Stimulated activated naive CD8-positive, alpha-beta T cell treated with anti-CD3 and anti-CD28 coated beads, Interleukin-15, Interleukin-2, amounts not matched to agents 100 ng/mL and 50 ng/mL, for 24 hours (primary cell): ENCODE data around the gene ARPC5L.

ENCODE experiments used
- H3K27ac Mint-ChIP-seq: one replicate; pipeline ENCODE4 v1.8.0; 2021; ENCODE audit warnings: mild to moderate bottlenecking, mixed read lengths
- H3K27me3 Mint-ChIP-seq: one replicate; pipeline ENCODE4 v1.8.0; 2021; ENCODE audit warnings: mixed read lengths
- H3K36me3 Mint-ChIP-seq: one replicate; pipeline ENCODE4 v1.8.0; 2021; ENCODE audit warnings: low read depth, mixed read lengths
- H3K4me1 Mint-ChIP-seq: one replicate; pipeline ENCODE4 v1.8.0; 2021; ENCODE audit warnings: low read depth, mixed read lengths
- H3K4me3 Mint-ChIP-seq: one replicate; pipeline ENCODE4 v1.8.0; 2021; ENCODE audit warnings: mild to moderate bottlenecking, mixed read lengths
- H3K9me3 Mint-ChIP-seq: one replicate; pipeline ENCODE4 v1.8.0; 2021; ENCODE audit warnings: mixed read lengths

The ARPC5L gene

DNA sequence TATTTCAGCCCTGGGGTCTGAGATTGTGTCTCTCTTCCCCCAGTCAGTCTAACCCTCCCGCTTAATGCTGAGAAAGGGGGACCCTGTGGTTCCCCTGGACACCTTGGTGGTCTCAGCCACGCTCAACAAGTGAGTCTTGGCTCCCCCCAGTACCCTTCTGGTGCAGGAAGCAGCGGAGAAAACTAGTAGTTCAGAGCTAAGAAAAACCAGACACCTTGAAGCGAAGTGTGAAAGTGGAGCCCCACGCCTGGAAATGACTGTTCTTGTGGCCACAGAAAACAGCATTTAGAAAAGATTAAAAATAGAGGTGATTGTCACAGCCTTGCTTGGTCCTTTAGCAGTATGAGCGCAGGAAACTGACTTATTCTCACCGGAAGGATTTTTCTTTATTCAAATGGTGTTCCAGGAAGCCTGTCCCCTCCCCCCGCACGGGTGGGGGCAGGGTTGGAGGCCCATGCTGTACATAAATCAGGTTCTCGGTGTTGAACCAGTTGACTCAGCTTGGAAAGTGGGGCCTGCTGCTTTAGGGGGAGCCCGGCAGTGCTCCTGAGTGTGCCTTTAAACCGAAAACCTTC lies 8.1 kb downstream of the ARPC5L start:
- no peaks in the 10 kb centered on the region for H3K27me3 Mint-ChIP-seq
- peak overlapping the region; percentile 98 for H3K27ac Mint-ChIP-seq
- peak overlapping the region; percentile 95 for H3K4me3 Mint-ChIP-seq
- H3K9me3 Mint-ChIP-seq: no peaks in the 10 kb centered on the region
- peaks cover 66% of the 10 kb centered on the region for H3K36me3 Mint-ChIP-seq
- H3K4me1 Mint-ChIP-seq: peaks cover 63% of the 10 kb centered on the region

DNA sequence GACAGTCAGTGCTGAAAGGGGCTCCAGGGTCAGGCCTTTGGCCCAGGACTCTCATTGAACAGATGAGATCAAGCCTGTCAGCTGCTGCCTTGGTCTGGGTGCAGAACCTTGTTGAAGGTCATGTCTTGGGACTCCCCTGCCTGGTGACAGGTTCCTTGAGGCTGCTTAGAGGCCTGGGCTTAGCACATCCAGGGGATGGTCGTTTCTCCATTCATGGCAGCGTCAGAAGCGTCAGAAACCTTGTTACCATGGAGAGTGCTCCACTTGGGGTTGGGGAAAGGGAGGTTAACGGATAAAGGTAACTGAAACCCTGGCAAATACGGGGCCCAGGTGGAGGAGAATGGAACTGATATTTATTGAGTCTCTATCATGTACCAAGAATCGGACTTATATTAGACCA lies 8.8 kb downstream of the ARPC5L start:
- Mint-ChIP-seq H3K36me3 (peaks cover 73% of the 10 kb centered on the region), H3K4me3 (peak overlapping the region; percentile 95), H3K4me1 (peaks cover 63% of the 10 kb centered on the region), H3K27ac (peak overlapping the region; percentile 98), H3K9me3 (no peaks in the 10 kb centered on the region), H3K27me3 (no peaks in the 10 kb centered on the region)

DNA sequence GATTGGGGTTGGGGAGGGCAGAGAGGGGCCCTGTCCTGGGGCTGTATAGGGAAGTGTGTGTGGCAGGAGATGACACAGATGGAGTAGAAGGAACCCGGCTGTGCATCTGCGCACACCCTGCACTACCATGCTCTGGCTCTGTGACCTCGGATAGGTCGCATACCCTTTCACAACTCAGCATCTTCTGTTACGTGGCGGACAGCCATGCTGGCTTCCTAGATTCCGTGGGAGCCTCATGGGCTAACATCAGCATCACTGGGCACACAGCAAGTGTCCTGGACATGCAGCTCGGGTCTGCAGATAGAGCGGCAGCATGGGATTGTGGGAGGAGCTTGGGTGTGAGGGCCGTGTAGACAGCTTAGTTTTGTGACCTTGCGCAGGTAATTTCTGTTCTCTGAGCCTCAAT lies 9.2 kb downstream of the ARPC5L start:
- H3K4me1 Mint-ChIP-seq: peaks cover 63% of the 10 kb centered on the region
- H3K27me3 Mint-ChIP-seq: no peaks in the 10 kb centered on the region
- peak overlapping the region; percentile 95 for H3K4me3 Mint-ChIP-seq
- H3K36me3 Mint-ChIP-seq: peaks cover 75% of the 10 kb centered on the region
- H3K27ac Mint-ChIP-seq: peak overlapping the region; percentile 98
- no peaks in the 10 kb centered on the region for H3K9me3 Mint-ChIP-seq

DNA sequence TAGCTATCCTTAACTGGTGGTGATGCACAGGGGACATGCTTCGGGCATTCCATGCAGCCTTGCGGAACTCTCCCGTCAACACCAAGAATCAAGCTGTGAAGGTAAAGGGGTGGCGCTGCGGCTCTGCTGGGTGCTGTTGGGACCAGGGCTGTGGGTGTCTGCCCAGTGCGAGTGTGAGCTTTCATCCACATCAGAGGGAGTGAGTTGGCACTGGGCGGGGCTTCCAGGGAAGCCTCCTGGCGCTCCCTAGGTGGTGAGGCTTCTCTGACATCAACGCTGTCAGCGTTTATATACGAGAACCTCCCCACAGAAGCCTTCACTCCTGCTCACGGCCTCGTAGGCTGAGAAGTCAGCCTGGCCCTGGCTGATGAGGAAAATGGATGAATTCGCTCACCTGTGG lies 11.7 kb downstream of the ARPC5L start:
- Mint-ChIP-seq H3K4me3 (peak overlapping the region; percentile 95), H3K4me1 (peaks cover 42% of the 10 kb centered on the region), H3K9me3 (no peaks in the 10 kb centered on the region), H3K27me3 (no peaks in the 10 kb centered on the region), H3K27ac (peak overlapping the region; percentile 98), H3K36me3 (peaks cover 77% of the 10 kb centered on the region)

DNA sequence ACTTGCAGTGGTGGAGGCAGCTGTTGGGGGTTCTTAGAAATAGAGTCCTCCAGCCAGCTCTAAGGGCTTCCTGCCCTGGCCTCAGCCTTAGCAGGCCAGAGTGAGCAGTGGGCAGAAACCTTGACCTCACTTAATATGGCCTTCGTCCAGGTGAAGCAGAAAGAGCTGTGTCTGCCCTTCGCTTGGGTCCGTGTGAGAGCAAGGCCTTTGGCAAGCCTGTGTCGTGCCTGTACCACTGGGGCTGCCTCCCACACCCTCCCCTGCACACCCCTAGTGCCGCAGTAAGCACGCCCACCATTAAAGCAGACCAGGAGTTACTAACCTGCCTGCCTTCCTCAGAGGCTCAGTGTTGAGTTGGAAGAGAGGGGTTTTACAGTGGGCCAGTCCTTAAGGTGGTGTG lies 13.6 kb downstream of the ARPC5L start:
- peaks cover 36% of the 10 kb centered on the region for H3K4me1 Mint-ChIP-seq
- H3K36me3 Mint-ChIP-seq: peaks cover 81% of the 10 kb centered on the region
- H3K4me3 Mint-ChIP-seq: no peak overlapping the region
- H3K27ac Mint-ChIP-seq: no peak overlapping the region
- no peaks in the 10 kb centered on the region for H3K9me3 Mint-ChIP-seq
- no peaks in the 10 kb centered on the region for H3K27me3 Mint-ChIP-seq

GRCh38 chr9:124877021-124877782 lies 15.3 kb downstream of the ARPC5L start:
- H3K4me3 Mint-ChIP-seq: no peak overlapping the region
- peaks cover 18% of the 10 kb centered on the region for H3K4me1 Mint-ChIP-seq
- no peaks in the 10 kb centered on the region for H3K9me3 Mint-ChIP-seq
- H3K36me3 Mint-ChIP-seq: peaks cover 68% of the 10 kb centered on the region
- peak overlapping the region; percentile 12 for H3K27ac Mint-ChIP-seq
- no peaks in the 10 kb centered on the region for H3K27me3 Mint-ChIP-seq

DNA sequence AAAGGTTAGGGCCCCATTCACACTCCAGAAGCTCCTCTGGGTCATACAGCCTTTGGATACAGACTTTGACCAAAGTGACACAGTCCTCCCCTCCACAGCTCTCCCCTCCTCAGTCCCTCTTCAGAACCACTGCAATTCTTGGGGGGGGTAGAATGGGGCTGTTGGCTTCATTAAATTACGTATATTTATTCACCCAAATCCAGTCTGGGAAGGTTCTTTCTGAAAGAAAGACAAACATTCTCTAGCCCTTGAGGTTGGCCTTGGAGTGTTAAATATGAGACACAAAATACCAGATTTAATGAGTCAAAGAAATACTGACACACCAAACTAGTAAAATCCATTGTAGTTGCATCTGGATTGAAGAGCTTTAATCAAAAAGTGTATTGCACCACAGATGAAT lies 16.1 kb downstream of the ARPC5L start:
- Mint-ChIP-seq H3K4me3 (no peak overlapping the region), H3K36me3 (peaks cover 65% of the 10 kb centered on the region), H3K27me3 (no peaks in the 10 kb centered on the region), H3K27ac (no peak overlapping the region), H3K9me3 (no peaks in the 10 kb centered on the region), H3K4me1 (peaks cover 10% of the 10 kb centered on the region)

DNA sequence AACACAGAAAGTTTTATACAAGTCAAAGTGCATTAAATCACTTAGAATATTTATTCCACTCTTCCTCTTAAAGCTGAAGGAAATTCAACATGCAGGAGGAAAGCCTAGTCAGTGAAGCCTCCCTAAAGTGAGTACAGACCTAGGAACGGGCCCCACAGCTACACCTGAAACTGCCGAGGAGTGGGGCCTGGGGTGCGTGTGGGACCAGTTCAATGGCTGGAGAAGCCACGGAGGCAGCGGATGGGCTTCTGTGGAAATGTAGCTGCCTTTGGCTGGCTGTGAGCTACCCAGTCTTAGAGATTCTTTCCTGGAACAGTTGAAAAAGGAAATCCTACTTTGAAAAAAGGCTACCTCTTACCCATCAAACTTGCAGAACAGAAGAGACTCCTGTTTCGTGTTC lies 16.6 kb downstream of the ARPC5L start:
- Mint-ChIP-seq H3K27ac (no peak overlapping the region), H3K4me1 (peaks cover 5% of the 10 kb centered on the region), H3K4me3 (no peak overlapping the region), H3K36me3 (peaks cover 64% of the 10 kb centered on the region), H3K27me3 (no peaks in the 10 kb centered on the region), H3K9me3 (no peaks in the 10 kb centered on the region)

- no peak overlapping the region for H3K27ac Mint-ChIP-seq
- no peak overlapping the region for H3K4me3 Mint-ChIP-seq
- H3K4me1 Mint-ChIP-seq: no peaks in the 10 kb centered on the region
- peaks cover 65% of the 10 kb centered on the region for H3K36me3 Mint-ChIP-seq
- no peaks in the 10 kb centered on the region for H3K27me3 Mint-ChIP-seq
- H3K9me3 Mint-ChIP-seq: no peaks in the 10 kb centered on the region
These were observed 17.3 kb downstream of the ARPC5L start for GRCh38 chr9:124879226-124879625.

DNA sequence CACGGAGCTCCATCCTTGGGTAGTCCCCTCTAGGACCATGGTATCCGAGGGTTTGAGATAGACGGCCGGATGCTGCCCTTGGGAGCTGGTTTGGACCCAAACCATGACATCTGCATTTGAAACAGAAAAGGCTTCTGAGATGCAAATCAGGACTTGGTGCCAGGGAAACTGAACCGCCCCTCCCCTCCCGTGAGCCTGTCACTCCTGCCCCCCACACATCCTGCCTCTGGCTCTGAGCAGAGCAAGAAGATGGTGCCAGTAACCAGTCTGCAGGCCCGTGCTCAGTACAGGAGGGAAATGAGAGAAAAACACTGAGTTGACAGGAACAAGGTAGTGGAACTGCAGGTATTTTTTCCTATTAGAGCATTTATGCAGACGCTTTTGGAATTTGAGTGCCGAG lies 18.6 kb downstream of the ARPC5L start:
- H3K36me3 Mint-ChIP-seq: peaks cover 64% of the 10 kb centered on the region
- no peak overlapping the region for H3K4me3 Mint-ChIP-seq
- no peaks in the 10 kb centered on the region for H3K4me1 Mint-ChIP-seq
- no peaks in the 10 kb centered on the region for H3K27me3 Mint-ChIP-seq
- H3K9me3 Mint-ChIP-seq: no peaks in the 10 kb centered on the region
- H3K27ac Mint-ChIP-seq: no peak overlapping the region

- H3K4me3 Mint-ChIP-seq: no peak overlapping the region
These were observed 19.3 kb downstream of the ARPC5L start for GRCh38 chr9:124881138-124881743.

DNA sequence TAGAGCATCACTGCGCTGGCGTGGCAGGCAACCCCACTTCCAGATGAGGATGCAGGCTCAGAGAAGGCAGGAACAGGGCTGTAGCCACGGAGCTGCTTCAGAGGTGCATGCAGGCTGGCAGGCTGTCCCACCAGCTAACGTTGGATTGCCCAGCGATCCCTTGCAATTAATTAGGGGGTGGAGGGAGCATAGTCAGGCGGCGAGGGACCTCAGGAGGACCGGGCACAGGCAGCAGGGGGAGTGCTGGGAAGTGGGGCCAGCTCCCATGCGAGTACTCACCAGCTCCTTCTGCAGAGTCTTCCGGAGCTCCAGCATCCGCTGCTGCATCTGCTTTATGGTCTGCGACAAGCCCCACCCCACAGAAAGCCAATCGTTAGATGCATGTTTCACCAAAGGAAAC lies 20.3 kb downstream of the ARPC5L start:
- H3K27me3 Mint-ChIP-seq: no peaks in the 10 kb centered on the region
- no peak overlapping the region for H3K27ac Mint-ChIP-seq
- peaks cover 68% of the 10 kb centered on the region for H3K36me3 Mint-ChIP-seq
- no peaks in the 10 kb centered on the region for H3K4me1 Mint-ChIP-seq
- H3K4me3 Mint-ChIP-seq: no peak overlapping the region
- H3K9me3 Mint-ChIP-seq: no peaks in the 10 kb centered on the region

More at GRCh38 chr9:124881138-124881743, 19.3 kb downstream of the ARPC5L start:
- no peaks in the 10 kb centered on the region for H3K9me3 Mint-ChIP-seq
- H3K36me3 Mint-ChIP-seq: peaks cover 66% of the 10 kb centered on the region
- H3K27me3 Mint-ChIP-seq: no peaks in the 10 kb centered on the region
- H3K27ac Mint-ChIP-seq: no peak overlapping the region
- no peaks in the 10 kb centered on the region for H3K4me1 Mint-ChIP-seq

- Mint-ChIP-seq H3K27ac (no peak overlapping the region), H3K4me1 (no peaks in the 10 kb centered on the region), H3K9me3 (no peaks in the 10 kb centered on the region), H3K27me3 (no peaks in the 10 kb centered on the region), H3K36me3 (peaks cover 61% of the 10 kb centered on the region), H3K4me3 (no peak overlapping the region)
These were observed 22.4 kb downstream of the ARPC5L start for GRCh38 chr9:124884376-124884775.

DNA sequence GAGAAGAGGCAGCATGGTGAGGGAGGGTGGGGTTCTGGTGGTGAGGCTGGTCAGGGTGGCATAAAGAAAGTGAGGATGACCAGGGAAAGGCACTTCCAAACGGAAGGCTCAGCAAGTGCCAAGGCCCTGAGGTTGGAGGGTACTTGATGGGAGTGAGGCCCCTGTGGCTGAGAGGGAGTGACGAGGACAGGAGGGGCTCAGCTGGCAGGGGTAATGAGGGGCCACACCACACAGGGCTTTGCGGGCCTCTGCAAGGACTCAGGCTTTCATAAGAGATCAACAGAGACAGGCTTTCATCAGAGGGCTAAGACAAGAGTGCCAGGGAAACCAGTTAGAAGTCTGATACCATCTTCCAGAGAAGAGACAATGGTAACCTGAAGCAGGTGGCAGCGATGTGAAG lies 23.6 kb downstream of the ARPC5L start:
- no peak overlapping the region for H3K27ac Mint-ChIP-seq
- H3K4me3 Mint-ChIP-seq: no peak overlapping the region
- H3K9me3 Mint-ChIP-seq: no peaks in the 10 kb centered on the region
- no peaks in the 10 kb centered on the region for H3K27me3 Mint-ChIP-seq
- H3K36me3 Mint-ChIP-seq: peaks cover 66% of the 10 kb centered on the region
- H3K4me1 Mint-ChIP-seq: no peaks in the 10 kb centered on the region

DNA sequence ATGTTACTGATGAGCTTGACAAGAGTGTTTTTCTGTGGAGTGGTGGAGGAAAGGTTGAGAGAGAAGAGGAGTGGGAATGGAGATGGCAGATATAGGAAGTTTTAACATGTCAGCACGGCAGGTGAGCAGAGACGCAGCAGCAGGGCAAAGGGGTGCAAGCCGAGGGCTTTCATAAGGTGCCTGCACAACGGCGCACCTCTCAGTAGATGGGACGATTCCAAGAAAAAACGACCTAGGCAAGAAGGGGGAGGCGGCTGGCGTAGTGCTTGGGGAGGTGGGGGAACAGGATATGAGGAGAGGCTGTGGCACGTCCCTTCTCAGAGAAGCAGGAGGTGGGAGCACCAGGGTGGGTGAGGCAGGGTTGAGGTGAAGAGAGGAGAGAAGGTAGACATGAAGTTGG lies 24.5 kb downstream of the ARPC5L start:
- no peaks in the 10 kb centered on the region for H3K4me1 Mint-ChIP-seq
- H3K4me3 Mint-ChIP-seq: no peak overlapping the region
- H3K27ac Mint-ChIP-seq: no peak overlapping the region
- H3K9me3 Mint-ChIP-seq: no peaks in the 10 kb centered on the region
- no peaks in the 10 kb centered on the region for H3K27me3 Mint-ChIP-seq
- H3K36me3 Mint-ChIP-seq: peaks cover 75% of the 10 kb centered on the region
